Liver (tissue), 9 donors: ENCODE measurements around the gene CUX1. TPM values are rescaled to one million over a fixed set of nuclear protein-coding genes. Genes with fewer than 3 reads are reported as not detected.

ENCODE experiments used
- DNase-seq: peaks from one replicate; pipeline ENCODE4 v3.0.0-alpha.2; 2017; ENCODE audit warnings: low spot score
- H3K27ac ChIP-seq, 2 donors: one replicate each; pipeline ENCODE4 v1.7.0; 2013; ENCODE audit warnings: inconsistent platforms in 2 of 2, low read length in 2 of 2, control low read depth in 1 of 2, low read depth in 1 of 2, mild to moderate bottlenecking in 1 of 2
- H3K27me3 ChIP-seq, 4 donors: one replicate each; pipeline versions ENCODE4 v1.6.1 to v1.7.0; 2013; ENCODE audit warnings: low read length in 3 of 4, inconsistent platforms in 1 of 4, mild to moderate bottlenecking in 1 of 4, moderate library complexity in 1 of 4; ENCODE audit not compliant: control insufficient read depth in 4 of 4, insufficient read depth in 4 of 4
- H3K36me3 ChIP-seq, 4 donors: one replicate each; pipeline versions ENCODE4 v1.6.1 to v1.7.0; 2013; ENCODE audit warnings: low read length in 3 of 4, mild to moderate bottlenecking in 3 of 4, low read depth in 1 of 4, moderate library complexity in 1 of 4; ENCODE audit not compliant: control insufficient read depth in 4 of 4, insufficient read depth in 3 of 4
- H3K4me1 ChIP-seq, 4 donors: one replicate each; pipeline versions ENCODE4 v1.6.1 to v1.7.0; 2013; ENCODE audit warnings: low read length in 3 of 4, mild to moderate bottlenecking in 3 of 4, moderate library complexity in 1 of 4; ENCODE audit not compliant: control insufficient read depth in 4 of 4, insufficient read depth in 4 of 4
- H3K4me3 ChIP-seq, 3 donors: one replicate each; pipeline versions ENCODE4 v1.6.1 to v1.7.0; 2013; ENCODE audit warnings: low read length in 3 of 3, control low read depth in 1 of 3, low read depth in 1 of 3, mild to moderate bottlenecking in 1 of 3
- H3K9ac ChIP-seq, 2 donors: one replicate each; pipeline ENCODE4 v1.7.0; 2013; ENCODE audit warnings: low read length in 2 of 2, mild to moderate bottlenecking in 2 of 2, moderate library complexity in 2 of 2, control low read depth in 1 of 2, low read depth in 1 of 2
- H3K9me3 ChIP-seq, 4 donors: one replicate each; pipeline versions ENCODE4 v1.6.1 to v1.7.0; 2013; ENCODE audit warnings: low read length in 3 of 4; ENCODE audit not compliant: control insufficient read depth in 4 of 4
- ATF3 ChIP-seq: IDR thresholded peaks from 2 replicates; pipeline ENCODE4 v1.6.1; 2016; ENCODE audit warnings: antibody characterized with exemption
- EGR1 ChIP-seq, 2 donors: IDR thresholded peaks; 2 replicates each; pipeline ENCODE4 v1.6.1; 2016 to 2018; ENCODE audit warnings: antibody characterized with exemption in 2 of 2, low read depth in 2 of 2
- FOXA1 ChIP-seq: IDR thresholded peaks from 2 replicates; pipeline ENCODE4 v1.6.1; 2016; ENCODE audit warnings: antibody characterized with exemption
- FOXA2 ChIP-seq: IDR thresholded peaks from 2 replicates; pipeline ENCODE4 v1.6.1; 2016; ENCODE audit warnings: antibody characterized with exemption
- GABPA ChIP-seq, 2 donors: IDR thresholded peaks in 1 of 2; conservative IDR thresholded peaks in 1 of 2; 2 replicates each; pipeline ENCODE4 v1.6.1; 2016; ENCODE audit warnings: antibody characterized with exemption in 2 of 2, mild to moderate bottlenecking in 1 of 2, moderate library complexity in 1 of 2
- HNF4A ChIP-seq, 2 donors: conservative IDR thresholded peaks; 2 replicates each; pipeline ENCODE4 v1.6.1; 2016; ENCODE audit warnings: antibody characterized with exemption in 2 of 2, mild to moderate bottlenecking in 2 of 2
- HNF4G ChIP-seq: IDR thresholded peaks from 2 replicates; pipeline ENCODE4 v1.6.1; 2016; ENCODE audit warnings: antibody characterized with exemption
- JUND ChIP-seq, 2 donors: IDR thresholded peaks; 2 replicates each; pipeline ENCODE4 v1.6.1; 2016; ENCODE audit warnings: antibody characterized with exemption in 2 of 2
- NR2F2 ChIP-seq: IDR thresholded peaks from 2 replicates; pipeline ENCODE4 v1.6.1; 2016; ENCODE audit warnings: antibody characterized with exemption
- RAD21 ChIP-seq, 2 donors: IDR thresholded peaks; 2 replicates each; pipeline ENCODE4 v1.6.1; 2016; ENCODE audit warnings: antibody characterized with exemption in 2 of 2, mild to moderate bottlenecking in 2 of 2
- RXRA ChIP-seq, 2 donors: IDR thresholded peaks; 2 replicates each; pipeline ENCODE4 v1.6.1; 2017 to 2018; ENCODE audit warnings: antibody characterized with exemption in 2 of 2, mild to moderate bottlenecking in 1 of 2
- SP1 ChIP-seq: IDR thresholded peaks from 2 replicates; pipeline ENCODE4 v1.6.1; 2018; ENCODE audit warnings: antibody characterized with exemption, mild to moderate bottlenecking
- TAF1 ChIP-seq: conservative IDR thresholded peaks from 2 replicates; pipeline ENCODE4 v1.6.1; 2016; ENCODE audit warnings: antibody characterized with exemption, mild to moderate bottlenecking
- YY1 ChIP-seq: IDR thresholded peaks from 2 replicates; pipeline ENCODE4 v1.6.1; 2016; ENCODE audit warnings: antibody characterized with exemption, mild to moderate bottlenecking
- ZBTB33 ChIP-seq: IDR thresholded peaks from 2 replicates; pipeline ENCODE4 v1.6.1; 2016; ENCODE audit warnings: antibody characterized with exemption
- WGBS: extraction: QIAGEN DNeasy Blood & Tissue Kit; methylation state at CpG from one replicate; pipeline ENCODE4 v1.1.7; 2013; 5-methylcytosine and 5-hydroxymethylcytosine counted together
- polyA plus RNA-seq, 2 donors: library from polyadenylated mRNA; stranded (reverse) in 1 of 2; unstranded in 1 of 2; fragments of 200-250 nt in 1 of 2; fragments of >200 nt in 1 of 2; fragmentation: Nextera tagmentation in 1 of 2; extraction: Ambion mirVana in 1 of 2; gene quantifications; one replicate each; pipeline versions ENCODE4 v1.2.1 to v1.2.3, GENCODE V29; 2013 to 2015
- total RNA-seq, 2 donors: library from RNA; depleted of rRNA; stranded (reverse); fragments of >200 nt; gene quantifications; one replicate each; pipeline ENCODE4 v1.2.3, GENCODE V29; 2014
- TF ChIP-seq, protein P1 (sequence below): IDR thresholded peaks from 2 replicates; pipeline ENCODE4 v1.6.1; 2016; ENCODE audit warnings: antibody characterized with exemption, mild to moderate bottlenecking
- TF ChIP-seq, protein P2 (sequence below): IDR thresholded peaks from 2 replicates; pipeline ENCODE4 v1.6.1; 2016; ENCODE audit warnings: antibody characterized with exemption
- TF ChIP-seq, protein P3 (sequence below): fragments of 150-350 bp; IDR thresholded peaks from 2 replicates; pipeline ENCODE4 v1.5.1; 2017; ENCODE audit warnings: improper control_type of control experiment, low read depth, low read length; ENCODE audit not compliant: missing input control
- donor health status: healthy.
- donor health status: healthy.
- donor health status: healthy.
- donor health status: healthy.
- donor health status: healthy.

Gene CUX1
- 10 to 100 TPM; 18.6 to 40.6 TPM for total RNA-seq
- polyA plus RNA-seq, result 10 to 100 TPM; 19.8 to 23.0 TPM

DNA sequence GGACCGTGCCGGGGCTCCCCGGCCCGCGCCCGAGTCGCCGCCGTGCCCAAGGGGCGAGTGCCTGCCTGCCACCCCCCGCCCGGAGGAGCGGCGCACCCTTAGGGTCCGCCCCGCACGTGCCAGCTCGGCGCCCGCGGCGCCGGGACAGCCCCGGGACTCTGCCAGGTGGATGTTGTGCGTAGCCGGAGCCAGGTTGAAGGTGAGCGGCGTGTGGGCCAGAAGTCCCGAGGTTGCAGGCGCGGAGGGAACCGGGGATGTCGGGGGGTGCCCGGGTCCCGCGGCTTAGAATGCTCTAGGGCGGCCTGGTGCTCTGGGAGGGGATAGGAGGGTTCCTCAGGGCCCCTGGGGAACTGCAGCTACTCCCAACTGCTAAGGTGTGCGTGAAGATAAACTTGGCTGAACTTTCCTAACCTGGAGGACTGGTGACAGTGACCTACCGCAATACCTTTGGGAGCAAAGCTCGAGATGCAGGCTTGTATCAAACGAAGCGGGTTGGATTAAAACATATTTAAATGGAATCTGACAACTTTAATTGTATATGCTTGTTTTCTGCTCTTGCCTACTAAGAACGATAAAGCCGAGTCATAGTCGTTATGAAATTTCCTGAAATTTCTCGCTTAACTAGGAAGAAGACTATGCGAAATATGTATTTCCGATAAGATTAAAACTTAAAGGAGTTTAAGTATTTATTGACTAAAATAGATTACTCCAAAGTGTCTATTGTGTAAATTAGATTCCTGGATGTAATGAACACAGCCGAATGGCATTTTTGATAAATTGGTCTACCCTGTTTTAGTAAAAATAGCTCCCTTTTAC, at the start of gene CUX1:
Gene CUX1 (plus strand): TSS at position 156 of the 816 bp plus-strand sequence. CDS start 14 bp downstream, at position 170.
- H3K4me1 ChIP-seq, result peaks cover 9 to 34% (median 23%) of the 10 kb centered on the region in 4 donors
- H3K9ac ChIP-seq, result peak within 1 kb of the TSS; percentile 49 to 58
- no peaks in the 10 kb centered on the region for H3K27me3 ChIP-seq
- H3K4me3 ChIP-seq, result peak within 1 kb of the TSS; percentile 41 to 99 (median 64)
- peak; percentile 51 for DNase-seq
- no peak for TF ChIP-seq EGR1 (IDR thresholded peaks at IDR 0.05; ENCODE audit: low read depth in 2 of 2)
- TF ChIP-seq SP1, result no peak
- TF ChIP-seq RXRA (IDR thresholded peaks at IDR 0.05), result peak; percentile 52 to 61
- peak; percentile 50 to 51 for TF ChIP-seq HNF4A (conservative IDR thresholded peaks at IDR 0.05)
- no peaks in the 10 kb centered on the region for H3K9me3 ChIP-seq
- H3K36me3 ChIP-seq, result no peaks in the 10 kb centered on the region
- H3K27ac ChIP-seq, result peak within 1 kb of the TSS; percentile 25 to 82
- 8% methylated on average over 49 of the region's 49 CpGs for WGBS

DNA sequence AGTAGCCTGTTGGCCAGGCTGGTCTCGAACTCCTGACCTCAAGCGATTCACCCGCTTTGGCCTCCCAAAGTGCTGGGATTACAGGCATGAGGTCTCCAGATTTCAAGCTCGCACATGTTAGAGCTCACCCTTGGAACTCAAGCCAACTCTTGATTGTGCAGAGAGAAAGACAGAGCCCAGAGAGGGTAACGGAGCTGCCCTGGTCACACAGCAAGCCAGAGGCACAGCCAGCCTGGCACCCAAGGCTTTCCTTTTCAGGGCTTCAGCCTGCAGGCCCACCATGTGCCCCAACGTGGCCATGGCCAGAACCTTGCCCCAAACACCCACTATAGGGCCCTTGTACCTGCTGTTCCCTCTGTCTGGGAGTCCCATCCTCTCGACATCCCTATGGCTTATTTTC, 49.1 kb upstream of the CUX1 start:
- no peaks in the 10 kb centered on the region for H3K9me3 ChIP-seq
- no peaks in the 10 kb centered on the region for H3K36me3 ChIP-seq
- 93% methylated on average over 7 of the region's 7 CpGs for WGBS
- H3K9ac ChIP-seq, result no peak overlapping the region
- H3K4me3 ChIP-seq, result no peak overlapping the region
- no peak overlapping the region for H3K27ac ChIP-seq
- H3K4me1 ChIP-seq, result no peaks in the 10 kb centered on the region
- TF ChIP-seq TAF1 (no peak), FOXA2 (no peak), ZBTB33 (no peak), HNF4A (conservative IDR thresholded peaks at IDR 0.05) (no peak), RXRA (IDR thresholded peaks at IDR 0.05) (no peak), YY1 (no peak), EGR1 (IDR thresholded peaks at IDR 0.05; ENCODE audit: low read depth in 2 of 2) (no peak), NR2F2 (no peak), HNF4G (no peak), SP1 (no peak), RAD21 (IDR thresholded peaks at IDR 0.05) (no peak), JUND (IDR thresholded peaks at IDR 0.05) (no peak), ATF3 (no peak), FOXA1 (no peak), GABPA (IDR thresholded peaks at IDR 0.05 in 1 of 2, conservative IDR thresholded peaks at IDR 0.05 in 1 of 2) (no peak)
- TF ChIP-seq, protein P1, sequence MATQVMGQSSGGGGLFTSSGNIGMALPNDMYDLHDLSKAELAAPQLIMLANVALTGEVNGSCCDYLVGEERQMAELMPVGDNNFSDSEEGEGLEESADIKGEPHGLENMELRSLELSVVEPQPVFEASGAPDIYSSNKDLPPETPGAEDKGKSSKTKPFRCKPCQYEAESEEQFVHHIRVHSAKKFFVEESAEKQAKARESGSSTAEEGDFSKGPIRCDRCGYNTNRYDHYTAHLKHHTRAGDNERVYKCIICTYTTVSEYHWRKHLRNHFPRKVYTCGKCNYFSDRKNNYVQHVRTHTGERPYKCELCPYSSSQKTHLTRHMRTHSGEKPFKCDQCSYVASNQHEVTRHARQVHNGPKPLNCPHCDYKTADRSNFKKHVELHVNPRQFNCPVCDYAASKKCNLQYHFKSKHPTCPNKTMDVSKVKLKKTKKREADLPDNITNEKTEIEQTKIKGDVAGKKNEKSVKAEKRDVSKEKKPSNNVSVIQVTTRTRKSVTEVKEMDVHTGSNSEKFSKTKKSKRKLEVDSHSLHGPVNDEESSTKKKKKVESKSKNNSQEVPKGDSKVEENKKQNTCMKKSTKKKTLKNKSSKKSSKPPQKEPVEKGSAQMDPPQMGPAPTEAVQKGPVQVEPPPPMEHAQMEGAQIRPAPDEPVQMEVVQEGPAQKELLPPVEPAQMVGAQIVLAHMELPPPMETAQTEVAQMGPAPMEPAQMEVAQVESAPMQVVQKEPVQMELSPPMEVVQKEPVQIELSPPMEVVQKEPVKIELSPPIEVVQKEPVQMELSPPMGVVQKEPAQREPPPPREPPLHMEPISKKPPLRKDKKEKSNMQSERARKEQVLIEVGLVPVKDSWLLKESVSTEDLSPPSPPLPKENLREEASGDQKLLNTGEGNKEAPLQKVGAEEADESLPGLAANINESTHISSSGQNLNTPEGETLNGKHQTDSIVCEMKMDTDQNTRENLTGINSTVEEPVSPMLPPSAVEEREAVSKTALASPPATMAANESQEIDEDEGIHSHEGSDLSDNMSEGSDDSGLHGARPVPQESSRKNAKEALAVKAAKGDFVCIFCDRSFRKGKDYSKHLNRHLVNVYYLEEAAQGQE, result no peak
- TF ChIP-seq, protein P2, sequence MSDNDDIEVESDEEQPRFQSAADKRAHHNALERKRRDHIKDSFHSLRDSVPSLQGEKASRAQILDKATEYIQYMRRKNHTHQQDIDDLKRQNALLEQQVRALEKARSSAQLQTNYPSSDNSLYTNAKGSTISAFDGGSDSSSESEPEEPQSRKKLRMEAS, result no peak
- TF ChIP-seq, protein P3, sequence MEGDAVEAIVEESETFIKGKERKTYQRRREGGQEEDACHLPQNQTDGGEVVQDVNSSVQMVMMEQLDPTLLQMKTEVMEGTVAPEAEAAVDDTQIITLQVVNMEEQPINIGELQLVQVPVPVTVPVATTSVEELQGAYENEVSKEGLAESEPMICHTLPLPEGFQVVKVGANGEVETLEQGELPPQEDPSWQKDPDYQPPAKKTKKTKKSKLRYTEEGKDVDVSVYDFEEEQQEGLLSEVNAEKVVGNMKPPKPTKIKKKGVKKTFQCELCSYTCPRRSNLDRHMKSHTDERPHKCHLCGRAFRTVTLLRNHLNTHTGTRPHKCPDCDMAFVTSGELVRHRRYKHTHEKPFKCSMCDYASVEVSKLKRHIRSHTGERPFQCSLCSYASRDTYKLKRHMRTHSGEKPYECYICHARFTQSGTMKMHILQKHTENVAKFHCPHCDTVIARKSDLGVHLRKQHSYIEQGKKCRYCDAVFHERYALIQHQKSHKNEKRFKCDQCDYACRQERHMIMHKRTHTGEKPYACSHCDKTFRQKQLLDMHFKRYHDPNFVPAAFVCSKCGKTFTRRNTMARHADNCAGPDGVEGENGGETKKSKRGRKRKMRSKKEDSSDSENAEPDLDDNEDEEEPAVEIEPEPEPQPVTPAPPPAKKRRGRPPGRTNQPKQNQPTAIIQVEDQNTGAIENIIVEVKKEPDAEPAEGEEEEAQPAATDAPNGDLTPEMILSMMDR, result no peak
- H3K27me3 ChIP-seq, result no peaks in the 10 kb centered on the region
- no peak for DNase-seq
